DND-41 (cell line): ENCODE measurements around the gene OTX1.

ENCODE experiments used
- ATAC-seq: fragments of 200-7000 bp; cut with Tn5 transposase; 3 replicates; pipeline ENCODE4 v1.9.1; 2021; ENCODE audit warnings: low read depth; ENCODE audit not compliant: insufficient read depth
- DNase-seq: peaks from one replicate; pipeline ENCODE4 v3.0.0-alpha.2; 2020
- H2AFZ ChIP-seq: 2 replicates; pipeline ENCODE4 v1.6.0; 2012; ENCODE audit warnings: low read depth, low read length
- H3K27ac ChIP-seq: 2 replicates; pipeline ENCODE4 v1.5.1; 2012; ENCODE audit warnings: low read length, inconsistent platforms
- H3K27me3 ChIP-seq: fragments of 200-600 bp; sonication (generic); 2 replicates; pipeline ENCODE4 v1.6.0; 2012; ENCODE audit warnings: low read length, mild to moderate bottlenecking, inconsistent platforms; ENCODE audit not compliant: insufficient read depth, poor library complexity
- H3K36me3 ChIP-seq: 2 replicates; pipeline ENCODE4 v1.5.1; 2012; ENCODE audit warnings: low read length, inconsistent platforms; ENCODE audit not compliant: insufficient read depth
- H3K4me1 ChIP-seq: 2 replicates; pipeline ENCODE4 v1.5.1; 2012; ENCODE audit warnings: mild to moderate bottlenecking, low read length; ENCODE audit not compliant: insufficient read depth
- H3K4me2 ChIP-seq: 2 replicates; pipeline ENCODE4 v1.6.0; 2012; ENCODE audit warnings: mild to moderate bottlenecking, moderate library complexity, low read length, inconsistent platforms; ENCODE audit not compliant: insufficient read depth
- H3K4me3 ChIP-seq, 2 experiments: fragments of 200-600 bp in 1 of 2; shearing (Covaris generic) in 1 of 2; 2 replicates each; pipeline ENCODE4 v1.5.1; 2012 to 2016; ENCODE audit warnings: inconsistent platforms in 2 of 2, low read length in 2 of 2, mild to moderate bottlenecking in 2 of 2, low read depth in 1 of 2, moderate library complexity in 1 of 2
- H3K79me2 ChIP-seq: 2 replicates; pipeline ENCODE4 v1.6.0; 2012; ENCODE audit warnings: low read length, inconsistent platforms; ENCODE audit not compliant: insufficient read depth
- H3K9ac ChIP-seq: 2 replicates; pipeline ENCODE4 v1.6.0; 2012; ENCODE audit warnings: low read depth, mild to moderate bottlenecking, inconsistent platforms, low read length, moderate library complexity
- H3K9me3 ChIP-seq: 2 replicates; pipeline ENCODE4 v1.5.1; 2012; ENCODE audit warnings: low read length, moderate library complexity, mild to moderate bottlenecking, inconsistent platforms; ENCODE audit not compliant: insufficient read depth, severe bottlenecking
- H4K20me1 ChIP-seq: 2 replicates; pipeline ENCODE4 v1.6.0; 2012; ENCODE audit warnings: low read length; ENCODE audit not compliant: insufficient read depth
- EZH2 ChIP-seq: IDR thresholded peaks from 3 replicates; pipeline ENCODE4 v1.6.1; 2012; ENCODE audit warnings: borderline replicate concordance, low read depth, mild to moderate bottlenecking, moderate library complexity, low read length, inconsistent platforms; ENCODE audit not compliant: severe bottlenecking
- TF ChIP-seq, protein P1 (sequence below): IDR thresholded peaks from 2 replicates; pipeline ENCODE4 v1.5.1; 2012; ENCODE audit warnings: borderline replicate concordance, low read length, moderate library complexity, mild to moderate bottlenecking; ENCODE audit not compliant: poor library complexity, severe bottlenecking; ENCODE audit errors: extremely low read depth

OTX1 gene

DNA sequence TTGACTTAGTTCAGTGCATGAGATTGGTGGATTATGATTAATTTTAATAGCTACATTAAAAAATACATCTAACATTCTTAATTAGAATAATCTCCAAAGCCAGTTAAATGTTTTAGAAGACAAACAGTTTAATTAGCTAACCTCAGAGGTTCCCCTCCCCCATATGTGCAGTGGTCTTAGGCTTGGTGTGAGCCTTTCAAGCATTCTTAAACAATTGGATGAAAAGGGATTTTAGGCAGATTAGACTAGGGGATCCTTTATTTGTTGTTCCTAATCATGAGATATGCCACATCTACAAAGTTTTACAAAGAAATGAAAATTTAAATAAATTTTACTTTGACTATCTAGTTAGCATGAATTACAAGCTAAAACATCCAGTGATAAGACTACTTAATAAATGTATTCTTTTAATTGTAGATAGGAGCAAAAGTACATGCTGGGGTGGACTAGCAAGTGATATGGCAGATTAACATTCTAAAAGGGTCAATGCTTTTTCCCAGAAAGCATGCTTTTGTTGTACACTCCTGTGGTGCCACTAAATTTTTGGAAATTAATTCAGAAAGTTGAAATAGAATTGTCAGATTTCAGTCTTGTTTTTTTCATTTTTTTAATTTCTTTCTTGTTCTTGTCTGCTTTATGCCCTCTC is 42.7 kb upstream of the OTX1 start:
- Histone ChIP-seq H3K27ac (no peak overlapping the region), H4K20me1 (no peaks in the 10 kb centered on the region), H3K27me3 (no peaks in the 10 kb centered on the region), H3K36me3 (peaks cover 5% of the 10 kb centered on the region; the same call in 1 of the 2 replicates), H3K9me3 (no peaks in the 10 kb centered on the region), H3K9ac (no peak overlapping the region), H2AFZ (no peak overlapping the region), H3K79me2 (no peaks in the 10 kb centered on the region), H3K4me1 (no peaks in the 10 kb centered on the region), H3K4me3 (no peak overlapping the region), H3K4me2 (no peak overlapping the region)
- TF ChIP-seq EZH2: no peak
- TF ChIP-seq, protein P1, sequence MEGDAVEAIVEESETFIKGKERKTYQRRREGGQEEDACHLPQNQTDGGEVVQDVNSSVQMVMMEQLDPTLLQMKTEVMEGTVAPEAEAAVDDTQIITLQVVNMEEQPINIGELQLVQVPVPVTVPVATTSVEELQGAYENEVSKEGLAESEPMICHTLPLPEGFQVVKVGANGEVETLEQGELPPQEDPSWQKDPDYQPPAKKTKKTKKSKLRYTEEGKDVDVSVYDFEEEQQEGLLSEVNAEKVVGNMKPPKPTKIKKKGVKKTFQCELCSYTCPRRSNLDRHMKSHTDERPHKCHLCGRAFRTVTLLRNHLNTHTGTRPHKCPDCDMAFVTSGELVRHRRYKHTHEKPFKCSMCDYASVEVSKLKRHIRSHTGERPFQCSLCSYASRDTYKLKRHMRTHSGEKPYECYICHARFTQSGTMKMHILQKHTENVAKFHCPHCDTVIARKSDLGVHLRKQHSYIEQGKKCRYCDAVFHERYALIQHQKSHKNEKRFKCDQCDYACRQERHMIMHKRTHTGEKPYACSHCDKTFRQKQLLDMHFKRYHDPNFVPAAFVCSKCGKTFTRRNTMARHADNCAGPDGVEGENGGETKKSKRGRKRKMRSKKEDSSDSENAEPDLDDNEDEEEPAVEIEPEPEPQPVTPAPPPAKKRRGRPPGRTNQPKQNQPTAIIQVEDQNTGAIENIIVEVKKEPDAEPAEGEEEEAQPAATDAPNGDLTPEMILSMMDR: no peak
- ATAC-seq (no peak), DNase-seq (no peak)

DNA sequence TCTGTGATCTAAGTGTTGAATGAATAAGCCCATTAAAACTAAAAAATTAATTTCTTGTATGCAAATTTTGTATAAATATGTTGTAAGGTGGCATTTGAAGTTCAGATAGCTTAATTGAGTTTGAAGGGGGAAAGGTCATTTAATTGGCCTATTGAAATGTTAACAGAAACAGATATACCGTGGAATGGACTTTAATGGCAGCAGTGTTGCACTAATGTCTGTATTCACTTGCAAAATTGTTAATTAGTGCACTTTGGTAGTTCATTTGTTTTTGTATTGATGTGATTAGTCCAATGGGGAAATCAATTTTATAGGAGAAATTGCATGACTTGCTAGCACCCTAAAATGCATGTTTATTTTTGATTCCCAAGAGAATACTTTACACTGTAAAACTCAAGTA is 41.8 kb upstream of the OTX1 start:
- no peak for ATAC-seq
- Histone ChIP-seq H3K27ac (no peak overlapping the region), H3K4me3 (no peak overlapping the region), H3K9me3 (no peaks in the 10 kb centered on the region), H2AFZ (no peak overlapping the region), H3K36me3 (peaks cover 10% of the 10 kb centered on the region; the same call in 1 of the 2 replicates), H3K4me2 (no peak overlapping the region), H3K9ac (no peak overlapping the region), H3K27me3 (no peaks in the 10 kb centered on the region), H4K20me1 (no peaks in the 10 kb centered on the region), H3K4me1 (no peaks in the 10 kb centered on the region), H3K79me2 (no peaks in the 10 kb centered on the region)
- TF ChIP-seq, protein P1: no peak
- TF ChIP-seq EZH2: no peak
- no peak for DNase-seq

DNA sequence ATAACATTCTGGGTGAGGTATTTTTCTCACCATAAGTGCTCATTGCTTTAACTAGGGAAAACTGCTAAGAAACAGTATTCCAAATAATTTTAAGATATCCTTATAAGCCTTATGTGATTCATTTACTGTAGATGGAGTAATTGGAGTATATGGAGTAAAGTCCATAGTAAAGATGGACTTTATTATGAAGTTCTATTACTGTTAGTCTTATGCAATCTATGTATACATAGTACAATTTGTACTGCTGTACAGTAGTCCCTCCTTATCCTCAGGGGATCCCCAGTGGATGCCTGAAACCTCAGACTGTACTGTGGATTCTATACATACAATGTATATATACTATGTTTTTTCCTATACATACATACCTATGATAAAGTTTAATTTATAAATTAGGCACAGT is 41.1 kb upstream of the OTX1 start:
- H3K27me3 ChIP-seq: no peaks in the 10 kb centered on the region
- H3K79me2 ChIP-seq: no peaks in the 10 kb centered on the region
- no peaks in the 10 kb centered on the region for H4K20me1 ChIP-seq
- no peak overlapping the region for H3K27ac ChIP-seq
- no peaks in the 10 kb centered on the region for H3K4me1 ChIP-seq
- no peak overlapping the region for H3K4me2 ChIP-seq
- no peaks in the 10 kb centered on the region for H3K9me3 ChIP-seq
- no peak for DNase-seq
- no peak overlapping the region for H3K4me3 ChIP-seq
- H2AFZ ChIP-seq: no peak overlapping the region
- H3K9ac ChIP-seq: no peak overlapping the region
- peaks cover 13% of the 10 kb centered on the region; the same call in 1 of the 2 replicates for H3K36me3 ChIP-seq
- TF ChIP-seq, protein P1: no peak
- no peak for TF ChIP-seq EZH2
- ATAC-seq: no peak

DNA sequence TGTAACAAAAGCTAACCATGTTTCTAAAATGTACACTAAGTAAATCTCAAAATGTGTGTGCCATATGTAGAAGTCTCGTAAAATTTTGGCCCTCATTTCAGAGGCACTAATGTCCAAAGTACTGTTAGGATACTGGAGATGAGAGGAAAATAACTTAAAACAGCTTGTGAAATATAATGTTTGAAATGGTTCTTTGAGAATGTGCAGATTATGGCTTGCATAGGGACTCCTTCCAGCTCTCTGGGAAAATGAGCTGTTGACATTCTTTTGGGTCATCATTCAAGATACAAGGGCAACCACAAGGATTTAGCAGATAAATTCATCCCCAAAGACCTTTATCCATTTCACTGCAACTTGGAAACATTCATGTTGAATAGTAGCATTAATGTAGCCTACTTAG is 38.1 kb upstream of the OTX1 start:
- no peak for DNase-seq
- no peak for ATAC-seq
- Histone ChIP-seq H3K4me3 (no peak overlapping the region), H3K9me3 (no peaks in the 10 kb centered on the region), H2AFZ (no peak overlapping the region), H3K79me2 (no peaks in the 10 kb centered on the region), H3K4me2 (no peak overlapping the region), H4K20me1 (no peaks in the 10 kb centered on the region), H3K27me3 (no peaks in the 10 kb centered on the region), H3K4me1 (no peaks in the 10 kb centered on the region), H3K27ac (no peak overlapping the region), H3K36me3 (peaks cover 13% of the 10 kb centered on the region; the same call in 1 of the 2 replicates), H3K9ac (no peak overlapping the region)
- no peak for TF ChIP-seq EZH2
- TF ChIP-seq, protein P1: no peak
